Measurements from ENCODE around the gene MMD2.

DNA sequence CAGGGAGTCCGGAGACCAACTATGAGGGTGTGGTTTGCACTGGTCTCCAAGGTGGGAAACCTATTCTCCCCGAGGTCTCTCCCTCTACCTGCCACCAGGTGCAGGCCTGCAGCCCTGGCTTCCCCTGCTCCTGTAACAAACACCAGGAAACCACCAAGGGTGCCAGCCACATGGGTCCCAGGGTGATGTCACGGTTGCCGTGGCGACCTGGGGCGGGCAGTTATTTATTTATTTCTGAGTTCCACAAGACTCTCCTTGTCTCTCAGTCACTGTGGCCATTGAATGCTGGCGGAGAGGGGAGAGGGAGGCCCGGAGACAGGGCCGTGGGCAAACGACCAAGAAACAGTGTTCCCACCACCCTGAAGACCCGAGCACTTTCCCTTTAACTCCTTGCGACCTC lies 27.0 kb downstream of the MMD2 start:
- TF ChIP-seq, protein P1, sequence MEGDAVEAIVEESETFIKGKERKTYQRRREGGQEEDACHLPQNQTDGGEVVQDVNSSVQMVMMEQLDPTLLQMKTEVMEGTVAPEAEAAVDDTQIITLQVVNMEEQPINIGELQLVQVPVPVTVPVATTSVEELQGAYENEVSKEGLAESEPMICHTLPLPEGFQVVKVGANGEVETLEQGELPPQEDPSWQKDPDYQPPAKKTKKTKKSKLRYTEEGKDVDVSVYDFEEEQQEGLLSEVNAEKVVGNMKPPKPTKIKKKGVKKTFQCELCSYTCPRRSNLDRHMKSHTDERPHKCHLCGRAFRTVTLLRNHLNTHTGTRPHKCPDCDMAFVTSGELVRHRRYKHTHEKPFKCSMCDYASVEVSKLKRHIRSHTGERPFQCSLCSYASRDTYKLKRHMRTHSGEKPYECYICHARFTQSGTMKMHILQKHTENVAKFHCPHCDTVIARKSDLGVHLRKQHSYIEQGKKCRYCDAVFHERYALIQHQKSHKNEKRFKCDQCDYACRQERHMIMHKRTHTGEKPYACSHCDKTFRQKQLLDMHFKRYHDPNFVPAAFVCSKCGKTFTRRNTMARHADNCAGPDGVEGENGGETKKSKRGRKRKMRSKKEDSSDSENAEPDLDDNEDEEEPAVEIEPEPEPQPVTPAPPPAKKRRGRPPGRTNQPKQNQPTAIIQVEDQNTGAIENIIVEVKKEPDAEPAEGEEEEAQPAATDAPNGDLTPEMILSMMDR (conservative IDR thresholded peaks at IDR 0.05; ENCODE audit: low read length) = no peak
- TF ChIP-seq EZH2phosphoT487 (IDR thresholded peaks at IDR 0.05; ENCODE audit: borderline replicate concordance) = no peak

All from Loucy (cell line).